ENCODE measurements around the gene VSIG4.
"Not testable (repeated sequence)": the region's sequence is repeated elsewhere in the genome, so short reads cannot be mapped to it uniquely, and the experiment has no call there.

The VSIG4 gene

DNA sequence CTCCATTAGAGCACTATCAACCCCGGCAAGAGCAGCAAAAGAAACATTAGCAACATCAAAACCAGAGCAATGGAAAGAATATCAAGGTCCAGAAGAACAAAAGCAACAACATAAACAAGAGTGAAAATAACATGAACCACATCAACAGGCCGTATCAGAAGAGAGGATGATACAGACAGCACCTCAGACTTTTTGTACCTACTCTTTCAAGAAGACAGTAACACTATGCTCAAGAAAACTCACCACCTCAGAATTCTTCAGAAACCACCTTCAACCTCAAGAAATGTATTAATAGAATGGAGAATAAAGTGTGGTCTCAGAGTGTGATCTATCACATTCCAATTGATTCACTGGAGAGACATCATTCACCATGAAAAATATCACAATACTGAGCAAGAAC lies 46.5 kb downstream of the VSIG4 start:
- Mint-ChIP-seq H3K4me3 (no peak overlapping the region), H3K36me3 (ENCODE audit: low read depth) (no peaks in the 10 kb centered on the region), H3K27ac (no peak overlapping the region), H3K27me3 (no peaks in the 10 kb centered on the region), H3K4me1 (peaks cover 24% of the 10 kb centered on the region), H3K9me3 (no peaks in the 10 kb centered on the region)
- ATAC-seq (no peak), DNase-seq (no peak)

DNA sequence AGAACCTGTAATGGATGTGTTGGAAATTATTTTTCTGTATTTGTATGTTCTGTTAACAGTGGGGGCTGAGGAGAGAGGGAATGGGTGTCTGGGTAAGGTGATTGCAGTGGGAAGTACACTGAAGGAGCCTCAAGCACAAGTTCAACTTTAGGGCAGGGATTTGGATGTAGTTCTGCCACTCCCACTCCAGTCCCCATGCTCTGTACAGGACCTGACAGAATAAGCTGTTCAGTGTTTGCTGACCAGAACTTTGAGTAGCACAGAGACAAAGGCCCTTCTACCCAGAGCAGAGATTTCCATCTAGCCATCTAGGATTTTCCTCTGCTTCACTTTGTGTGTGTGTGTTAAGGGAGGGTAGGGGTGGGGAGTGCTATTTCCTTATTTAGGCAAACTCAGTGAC lies 49.2 kb downstream of the VSIG4 start:
- no peak for ATAC-seq
- no peak overlapping the region for H3K27ac Mint-ChIP-seq
- H3K27me3 Mint-ChIP-seq = no peaks in the 10 kb centered on the region
- no peaks in the 10 kb centered on the region for H3K36me3 Mint-ChIP-seq (ENCODE audit: low read depth)
- H3K4me3 Mint-ChIP-seq = no peak overlapping the region
- H3K9me3 Mint-ChIP-seq = no peaks in the 10 kb centered on the region
- peaks cover 47% of the 10 kb centered on the region for H3K4me1 Mint-ChIP-seq
- no peak for DNase-seq

DNA sequence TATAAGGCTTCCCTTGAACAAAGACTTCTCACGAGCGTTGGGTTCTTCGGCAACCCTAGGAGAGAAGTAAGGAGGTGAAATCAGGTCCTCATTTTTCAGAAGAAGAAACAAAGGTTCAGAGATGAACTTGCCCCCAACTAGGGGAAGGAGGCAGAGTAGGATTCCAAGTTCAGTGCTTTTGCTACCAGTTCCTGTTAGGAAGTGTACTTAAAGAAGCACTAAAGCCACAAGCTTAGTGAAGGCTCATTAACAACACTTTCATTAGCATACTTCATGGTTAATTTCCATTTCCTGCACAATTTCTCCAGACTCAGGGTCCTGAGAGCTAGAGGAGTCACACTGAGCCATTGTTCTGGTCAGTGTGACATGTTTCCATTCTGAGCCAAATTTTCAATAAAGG lies 52.1 kb downstream of the VSIG4 start:
- Mint-ChIP-seq H3K4me3 (peak overlapping the region; percentile 2), H3K36me3 (ENCODE audit: low read depth) (no peaks in the 10 kb centered on the region), H3K4me1 (peaks cover 30% of the 10 kb centered on the region), H3K27me3 (no peaks in the 10 kb centered on the region), H3K27ac (peak overlapping the region; percentile 26), H3K9me3 (no peaks in the 10 kb centered on the region)
- ATAC-seq = no peak
- DNase-seq = no peak

DNA sequence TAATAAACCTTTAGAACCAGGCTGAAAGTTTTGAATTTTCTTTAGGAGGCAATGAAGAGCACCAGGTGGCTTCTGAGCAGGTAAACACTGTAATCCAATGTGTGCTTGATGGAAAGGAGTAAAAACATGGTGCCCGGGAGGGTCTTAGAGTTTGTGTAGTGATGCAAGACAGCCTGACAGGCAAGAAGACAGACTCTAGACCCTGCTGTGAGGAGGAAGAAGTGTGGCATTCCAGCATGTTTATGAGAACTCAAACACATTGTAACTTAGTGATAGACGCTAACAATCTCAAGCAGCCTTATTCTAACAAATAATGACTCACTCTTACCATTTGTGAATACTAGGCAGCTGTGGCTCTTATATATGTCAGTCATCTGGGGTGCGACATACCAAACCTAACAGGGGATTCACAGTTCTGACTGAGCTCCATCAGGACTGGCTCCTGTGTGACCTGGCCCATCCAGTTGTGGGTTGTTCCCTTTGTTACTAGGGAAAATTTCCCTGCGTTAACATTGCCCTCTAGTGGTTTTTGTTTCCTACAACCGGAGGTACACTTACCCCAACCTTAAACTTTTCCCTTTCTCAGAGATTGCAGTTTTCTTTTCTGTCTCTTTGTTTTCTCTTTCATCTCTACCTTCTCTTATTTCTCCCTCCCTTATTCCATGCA lies 53.8 kb downstream of the VSIG4 start:
- Mint-ChIP-seq H3K4me1 (peaks cover 38% of the 10 kb centered on the region), H3K27me3 (no peaks in the 10 kb centered on the region), H3K9me3 (no peaks in the 10 kb centered on the region), H3K4me3 (no peak overlapping the region), H3K36me3 (ENCODE audit: low read depth) (no peaks in the 10 kb centered on the region), H3K27ac (peak overlapping the region; percentile 85)
- ATAC-seq (peak; percentile 100), DNase-seq (peak; percentile 35)

DNA sequence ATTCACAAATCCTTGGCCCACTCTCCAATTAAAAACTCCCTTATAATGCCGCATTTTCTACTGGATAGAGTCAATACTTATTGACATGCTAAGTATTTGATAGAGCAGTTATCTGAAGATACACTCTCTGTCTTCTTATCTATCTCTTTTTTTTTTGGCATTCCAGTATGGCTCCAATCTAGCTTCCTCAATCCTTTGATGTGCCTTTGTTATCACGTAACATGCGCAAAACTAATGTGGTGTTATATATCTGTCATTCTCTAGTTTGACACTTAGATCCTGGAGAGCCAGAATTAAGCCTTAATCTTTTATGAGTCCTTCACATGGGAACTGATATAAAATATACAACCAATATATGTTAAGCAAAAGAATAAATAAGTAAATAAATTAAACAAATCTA lies 54.7 kb downstream of the VSIG4 start:
- Mint-ChIP-seq H3K9me3 (no peaks in the 10 kb centered on the region), H3K27ac (no peak overlapping the region), H3K4me3 (no peak overlapping the region), H3K4me1 (peaks cover 38% of the 10 kb centered on the region), H3K27me3 (no peaks in the 10 kb centered on the region), H3K36me3 (ENCODE audit: low read depth) (no peaks in the 10 kb centered on the region)
- ATAC-seq (no peak), DNase-seq (no peak)

DNA sequence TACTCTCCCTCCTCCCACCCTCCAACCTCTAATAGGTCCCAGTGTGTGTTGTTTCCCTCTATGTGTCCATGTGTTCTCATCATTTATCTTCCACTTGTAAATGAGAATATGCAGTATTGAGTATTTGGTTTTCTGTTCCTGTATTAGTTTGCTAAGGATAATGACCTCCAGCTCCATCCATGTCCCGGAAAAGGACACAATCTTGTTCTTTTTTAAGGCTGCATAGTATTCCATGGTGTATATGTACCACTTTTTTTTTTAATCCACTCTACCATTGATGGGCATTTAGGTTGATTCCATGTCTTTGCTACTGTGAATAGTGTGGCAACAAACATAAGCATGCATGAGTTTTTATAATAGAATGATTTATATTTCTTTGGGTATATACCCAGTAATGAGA lies 62.7 kb downstream of the VSIG4 start:
- ATAC-seq, H3K4me1 Mint-ChIP-seq: not testable (repeated sequence)

DNA sequence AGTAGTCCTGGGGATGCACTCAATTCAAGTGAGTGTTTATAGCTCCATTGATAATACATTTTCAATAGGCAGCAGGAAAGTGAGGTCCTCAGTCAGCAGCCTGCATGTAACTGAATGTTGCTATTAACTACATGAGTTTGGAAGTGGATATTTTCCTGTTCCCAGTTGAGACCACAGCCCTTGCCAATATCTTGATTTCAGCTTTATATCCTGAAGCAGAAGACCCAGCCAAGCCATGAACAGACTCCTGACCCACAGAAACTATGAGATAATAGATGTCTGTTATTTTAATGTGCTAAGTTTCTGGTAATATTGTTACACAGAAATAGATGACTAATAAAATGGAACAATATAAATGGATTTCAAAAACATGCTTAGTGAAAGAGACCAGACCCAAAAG lies 63.7 kb downstream of the VSIG4 start:
- no peak for ATAC-seq
- H3K27me3 Mint-ChIP-seq = no peaks in the 10 kb centered on the region
- no peak for DNase-seq
- no peaks in the 10 kb centered on the region for H3K36me3 Mint-ChIP-seq (ENCODE audit: low read depth)
- H3K4me3 Mint-ChIP-seq = no peak overlapping the region
- H3K27ac Mint-ChIP-seq = no peak overlapping the region
- H3K9me3 Mint-ChIP-seq = no peaks in the 10 kb centered on the region
- H3K4me1 Mint-ChIP-seq = no peaks in the 10 kb centered on the region

More for the DNA sequence above, 62.7 kb downstream of the VSIG4 start:
- not testable (repeated sequence) for H3K4me3 Mint-ChIP-seq; H3K9me3 Mint-ChIP-seq; H3K36me3 Mint-ChIP-seq (ENCODE audit: low read depth); H3K27ac Mint-ChIP-seq; DNase-seq; H3K27me3 Mint-ChIP-seq

DNA sequence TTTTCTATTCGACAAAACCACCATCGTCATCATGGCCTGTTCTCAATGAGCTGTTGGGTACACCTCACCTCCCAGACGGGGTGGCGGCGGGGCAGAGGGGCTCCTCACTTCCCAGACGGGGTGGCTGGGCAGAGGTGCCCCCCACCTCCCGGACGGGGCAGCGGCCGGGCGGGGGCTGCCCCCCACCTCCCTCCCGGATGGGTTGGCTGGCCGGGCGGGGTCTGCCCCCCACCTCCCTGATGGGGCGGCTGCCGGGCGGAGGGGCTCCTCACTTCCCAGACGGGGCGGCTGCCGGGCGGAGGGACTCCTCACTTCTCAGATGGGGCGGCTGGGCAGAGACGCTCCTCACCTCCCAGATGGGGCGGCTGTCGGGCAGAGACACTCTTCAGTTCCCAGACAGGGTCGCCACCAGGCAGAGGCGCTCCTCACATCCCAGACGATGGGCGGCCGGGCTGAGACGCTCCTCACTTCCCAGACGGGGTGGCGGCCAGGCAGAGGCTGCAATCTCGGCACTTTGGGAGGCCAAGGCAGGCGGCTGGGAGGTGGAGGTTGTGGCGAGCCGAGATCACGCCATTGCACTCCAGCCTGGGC lies 64.6 kb downstream of the VSIG4 start:
- not testable (repeated sequence) for H3K9me3 Mint-ChIP-seq; ATAC-seq; H3K27me3 Mint-ChIP-seq; H3K4me1 Mint-ChIP-seq; DNase-seq; H3K27ac Mint-ChIP-seq; H3K4me3 Mint-ChIP-seq; H3K36me3 Mint-ChIP-seq (ENCODE audit: low read depth)
